Measurements from ENCODE around the gene TBCA.
"Not testable (repeated sequence)": the region's sequence is repeated elsewhere in the genome, so short reads cannot be mapped to it uniquely, and the experiment has no call there.

The TBCA gene

DNA sequence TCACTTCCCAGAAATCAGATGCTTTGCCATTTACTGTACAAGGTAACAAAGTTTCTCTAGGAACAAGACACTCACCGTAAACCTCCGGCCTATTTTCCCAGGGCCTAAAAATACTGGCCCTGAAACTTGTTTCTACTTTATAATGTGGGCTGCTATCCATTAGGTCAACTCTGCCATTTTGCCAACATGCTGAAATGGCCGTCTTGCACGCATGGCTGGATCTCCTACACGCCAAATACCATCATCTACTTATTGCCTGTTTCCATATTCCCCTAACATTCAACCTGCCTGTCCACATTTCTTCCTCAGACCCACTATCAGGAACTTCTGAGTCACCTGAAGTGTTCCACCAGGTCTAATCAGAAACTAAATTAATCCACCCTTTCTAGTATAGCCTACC lies 4.7 kb downstream of the TBCA start:
- no peak for DNase-seq

- no peak for DNase-seq
Measured at GRCh38 chr5:77770293-77771005, 5.7 kb downstream of the TBCA start.

- DNase-seq: no peak
Measured at GRCh38 chr5:77768978-77769377, 7.2 kb downstream of the TBCA start.

GRCh38 chr5:77767301-77767700 lies 8.8 kb downstream of the TBCA start:
- no peak for DNase-seq

- DNase-seq: no peak
Measured at GRCh38 chr5:77761606-77762005, 14.5 kb downstream of the TBCA start.

DNA sequence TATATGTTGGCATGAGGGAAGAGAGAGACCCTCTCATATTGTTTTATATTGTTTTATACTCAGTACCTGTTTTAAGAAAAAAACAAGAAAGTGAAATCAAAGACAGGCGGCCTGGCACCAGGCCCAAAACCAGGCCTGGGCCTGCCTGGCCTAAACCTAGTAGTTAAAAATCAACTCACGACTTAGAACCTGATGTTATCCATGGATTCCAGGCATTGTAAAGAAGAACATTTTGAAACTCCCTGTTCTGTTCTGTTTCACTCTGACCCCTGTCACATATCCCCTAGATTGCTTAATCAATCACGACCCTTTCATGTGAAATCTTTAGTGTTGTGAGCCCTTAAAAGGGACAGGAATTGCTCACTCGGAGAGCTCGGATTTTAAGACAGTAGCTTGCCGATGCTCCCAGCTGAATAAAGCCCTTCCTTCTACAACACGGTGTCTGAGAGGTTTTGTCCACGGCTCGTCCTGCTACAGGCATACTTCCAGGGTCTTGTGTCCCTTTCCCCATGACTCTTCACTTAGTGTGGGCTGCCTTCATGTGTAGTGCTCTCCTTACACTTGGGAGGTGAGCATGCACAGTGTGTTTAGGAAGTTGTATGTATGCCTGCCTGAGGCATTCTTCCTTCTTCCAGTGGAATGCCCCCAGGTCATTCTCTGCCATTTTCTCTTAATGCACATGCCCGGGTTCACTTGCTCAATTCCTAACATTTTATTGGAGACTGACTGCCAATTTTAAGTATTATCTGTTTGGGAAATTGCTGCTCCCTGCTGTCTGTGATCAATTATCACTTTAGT lies 17.8 kb downstream of the TBCA start:
- no peak for DNase-seq

- DNase-seq: no peak
Measured at GRCh38 chr5:77751328-77752023, 24.7 kb downstream of the TBCA start.

GRCh38 chr5:77750928-77751327 lies 25.2 kb downstream of the TBCA start:
- DNase-seq: not testable (repeated sequence)

GRCh38 chr5:77748160-77748559 lies 28.0 kb downstream of the TBCA start:
- no peak for DNase-seq

DNA sequence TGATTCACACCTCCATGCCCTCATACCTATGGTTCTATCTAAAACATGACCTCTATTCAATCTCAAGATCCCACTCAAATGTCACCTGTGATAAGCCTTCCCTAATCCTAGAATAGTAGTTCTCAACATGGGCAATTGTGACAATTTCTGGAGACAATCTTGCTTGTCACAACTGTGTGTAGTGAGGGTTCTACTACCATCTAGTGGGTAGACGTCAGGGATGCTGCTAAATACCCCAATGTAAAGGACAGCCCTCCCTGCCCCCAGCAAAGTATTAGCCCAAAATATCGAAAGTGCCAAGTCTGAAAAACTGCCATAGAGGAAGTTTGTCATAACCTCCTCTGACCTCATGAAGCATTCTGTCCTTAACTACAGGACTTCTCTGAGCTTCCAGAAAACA lies 32.0 kb downstream of the TBCA start:
- no peak for DNase-seq

DNA sequence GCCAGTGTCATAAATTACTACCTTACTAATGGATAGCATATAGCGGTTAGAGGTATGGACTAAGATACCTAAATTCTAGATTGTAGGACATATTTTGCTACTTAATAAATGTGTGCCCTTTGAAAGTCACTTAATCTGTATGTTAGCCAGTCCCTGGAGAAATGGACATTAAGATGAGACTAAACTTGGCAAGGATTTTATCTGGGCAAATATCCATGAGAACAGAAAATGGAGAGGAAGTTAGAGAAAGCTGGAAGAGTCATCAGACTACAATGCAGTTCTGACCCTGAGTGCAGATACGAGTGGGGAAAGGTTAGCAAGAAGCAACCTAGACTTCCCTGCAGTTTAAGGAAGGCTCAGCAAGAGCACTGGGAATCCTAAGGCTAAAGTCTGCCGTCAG lies 33.0 kb downstream of the TBCA start:
- no peak for DNase-seq

- DNase-seq: no peak
Measured at GRCh38 chr5:77741608-77742007, 34.5 kb downstream of the TBCA start.

- no peak for DNase-seq
Measured at GRCh38 chr5:77734885-77735284, 41.3 kb downstream of the TBCA start.

GRCh38 chr5:77733130-77733529 lies 43.0 kb downstream of the TBCA start:
- DNase-seq: no peak

DNA sequence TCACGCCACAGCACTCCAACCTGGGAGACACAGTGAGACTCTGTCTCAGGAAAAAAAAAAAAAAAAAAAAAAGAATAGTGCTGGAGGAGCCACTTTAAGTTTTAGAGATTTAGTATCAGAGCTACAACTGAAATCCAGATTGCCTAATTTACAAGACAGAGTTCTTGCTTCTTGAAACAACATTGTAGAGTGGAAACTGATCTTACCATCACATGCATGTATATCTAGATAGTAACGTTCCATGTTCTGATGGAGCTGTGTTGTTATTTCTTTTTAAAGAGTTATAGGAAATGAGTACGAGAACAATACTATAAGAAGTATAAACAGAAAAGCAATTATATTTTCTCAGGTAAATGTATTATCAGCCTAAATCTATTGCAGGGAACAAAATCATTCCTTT lies 48.9 kb downstream of the TBCA start:
- no peak for DNase-seq

DNA sequence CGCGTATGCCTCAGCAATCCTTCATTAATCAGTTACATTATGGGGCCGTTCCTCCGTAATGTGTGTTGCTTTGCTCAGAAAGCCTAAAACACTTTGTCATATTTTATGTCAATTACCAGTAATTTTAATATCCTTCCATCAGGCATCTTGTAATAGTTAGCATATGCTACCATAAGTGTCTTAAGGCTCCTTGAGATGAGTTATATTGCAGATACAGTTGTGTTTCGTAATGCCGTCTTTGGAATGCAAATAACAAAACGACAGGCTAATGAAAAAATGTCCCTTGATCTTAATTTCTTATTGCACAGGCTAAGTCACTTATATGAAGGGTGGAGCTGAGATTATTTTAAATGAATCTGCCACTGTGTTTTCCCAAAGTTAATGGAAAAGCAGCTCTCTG lies 50.5 kb downstream of the TBCA start:
- DNase-seq: no peak

- no peak for DNase-seq
Measured at GRCh38 chr5:77724934-77725333, 51.2 kb downstream of the TBCA start.

- DNase-seq: no peak
Measured at GRCh38 chr5:77719666-77720363, 56.3 kb downstream of the TBCA start.

DNA sequence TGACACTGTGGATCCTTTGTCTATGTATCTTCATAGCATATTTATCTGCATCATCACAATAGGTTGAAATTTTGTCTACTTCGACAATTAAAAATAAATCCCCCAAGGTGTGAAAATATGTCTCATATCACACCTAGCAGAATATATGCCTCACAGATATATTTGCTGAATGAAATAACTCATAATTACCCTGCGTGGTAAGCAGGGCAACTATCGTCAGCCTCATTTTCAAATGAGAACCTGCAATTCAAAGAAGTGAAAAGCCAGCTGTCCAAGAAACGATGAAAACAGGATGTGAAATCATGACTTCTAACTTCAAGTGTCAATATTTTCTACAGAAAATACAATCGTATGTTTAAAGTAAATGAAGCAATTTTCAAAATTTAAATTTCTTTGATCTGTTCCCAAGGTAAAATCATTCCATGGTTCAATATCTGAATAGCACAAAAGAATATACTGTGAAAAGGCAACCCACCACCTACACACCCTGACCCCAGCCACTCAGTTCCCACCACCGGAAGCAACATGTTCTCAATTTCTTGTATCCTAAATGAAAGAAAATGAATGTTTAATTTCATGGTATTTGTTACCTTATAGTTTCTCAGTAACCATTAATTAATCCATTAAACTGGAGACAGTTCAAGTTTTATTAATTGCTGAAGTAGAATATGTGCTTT lies 57.1 kb downstream of the TBCA start:
- DNase-seq: no peak

GRCh38 chr5:77709993-77710685 lies 66.0 kb downstream of the TBCA start:
- DNase-seq: no peak

- DNase-seq: no peak
Measured at GRCh38 chr5:77709340-77709739, 66.8 kb downstream of the TBCA start.

- no peak for DNase-seq
Measured at GRCh38 chr5:77707791-77708190, 68.3 kb downstream of the TBCA start.

Data from NCI-H1436 (cell line).